IPS-NIHi7 (cell line): ENCODE data around the gene DDR1.

Experiments
- DNase-seq: peaks from one replicate; pipeline ENCODE4 v3.0.0; 2012; ENCODE audit warnings: mixed read lengths; ENCODE audit errors: extremely low spot score

The DDR1 gene

DNA sequence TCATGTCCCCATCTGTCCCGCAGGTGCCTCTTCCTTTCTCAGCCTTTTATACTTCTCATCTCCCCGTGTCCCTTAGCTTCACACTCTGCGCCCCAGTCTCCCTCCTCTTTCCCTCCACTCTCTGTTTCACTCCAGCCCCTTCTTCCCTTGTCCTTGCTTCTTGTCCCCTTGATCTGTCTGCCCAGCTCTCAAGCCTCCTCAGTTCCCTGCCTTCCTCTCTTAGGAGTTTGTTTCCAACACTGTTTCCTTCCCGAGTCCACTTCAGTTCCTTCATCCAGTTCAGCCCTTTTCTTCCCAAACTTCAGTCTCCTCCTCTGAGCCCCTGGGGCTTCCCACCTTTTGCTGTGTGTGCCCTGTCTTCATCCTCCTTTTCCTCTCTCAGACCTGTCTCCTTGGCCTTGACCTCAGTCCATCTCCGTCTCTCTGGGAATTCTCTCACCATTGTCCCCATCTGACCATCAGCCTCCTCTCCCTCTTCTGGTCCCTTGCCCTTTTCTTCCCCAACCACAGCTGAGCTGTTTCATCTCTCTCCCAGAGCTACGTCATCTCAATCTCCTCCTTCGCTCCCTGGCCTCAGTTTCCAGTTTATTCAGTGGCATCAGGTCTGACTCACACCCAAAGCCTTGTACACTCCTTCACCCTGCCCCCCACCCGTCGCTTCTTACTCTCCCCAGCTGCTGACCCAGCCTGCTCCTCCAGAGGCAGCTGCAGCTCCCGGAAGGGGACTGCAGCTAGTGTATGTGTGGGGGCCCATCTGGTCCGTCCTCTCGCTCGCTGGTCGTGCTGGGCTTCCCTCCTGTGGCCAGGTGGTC is 2.7 kb upstream of the DDR1 start:
- DNase-seq: peak; percentile 21

- peak; percentile 30 for DNase-seq
These were observed 2.0 kb upstream of the DDR1 start for GRCh38 chr6:30882204-30882758.

- peak; percentile 78 for DNase-seq
These were observed 1.3 kb upstream of the DDR1 start for GRCh38 chr6:30882759-30883684.

GRCh38 chr6:30884521-30885480 is 482 bp downstream of the DDR1 start:
- peak; percentile 56 for DNase-seq

DNA sequence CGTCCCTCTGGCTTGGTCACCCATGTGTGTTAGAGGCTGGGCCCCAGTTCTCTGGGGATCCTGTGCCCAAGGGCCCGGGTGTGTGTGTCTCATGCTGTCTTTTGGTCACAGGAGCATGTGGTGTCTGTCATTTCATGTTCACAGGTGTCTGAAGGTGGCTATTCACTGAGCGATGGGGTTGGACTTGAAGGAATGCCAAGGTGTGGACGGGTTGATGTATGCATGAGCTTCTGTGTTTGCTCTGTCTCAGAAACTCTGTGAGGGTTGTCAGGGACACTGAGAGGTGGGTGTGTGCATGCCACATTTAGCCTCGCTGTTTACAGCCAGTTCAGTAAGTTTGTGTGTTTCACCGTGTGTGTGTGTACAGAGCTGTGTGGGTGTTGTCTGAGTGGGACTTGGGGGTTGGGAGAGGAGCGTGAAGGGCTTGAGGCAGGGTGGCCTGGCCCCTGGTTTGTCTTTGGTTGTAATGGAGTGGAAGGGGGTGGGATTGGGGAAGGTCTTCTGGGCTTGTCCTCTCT is 1.2 kb downstream of the DDR1 start:
- DNase-seq: peak; percentile 10

- peak; percentile 90 for DNase-seq
These were observed 1.9 kb downstream of the DDR1 start for GRCh38 chr6:30885999-30886896.

DNA sequence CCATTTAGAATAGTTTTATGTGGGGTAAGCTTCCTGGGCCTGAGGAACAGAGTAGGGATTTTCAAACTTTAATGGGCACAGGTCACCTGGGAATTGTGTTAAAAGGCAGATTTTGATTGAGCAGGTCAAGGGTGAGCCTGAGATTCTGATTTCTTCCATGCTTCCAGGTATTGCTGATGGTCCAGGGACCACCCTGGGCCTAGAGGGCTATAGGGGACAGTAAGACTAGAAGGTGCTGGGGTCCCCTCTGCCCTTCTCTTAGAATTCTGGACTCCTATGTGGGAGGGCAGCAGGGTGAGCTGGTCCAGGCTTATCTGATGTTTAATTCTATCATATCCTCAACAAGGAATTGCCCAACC is 2.6 kb downstream of the DDR1 start:
- no peak for DNase-seq

DNA sequence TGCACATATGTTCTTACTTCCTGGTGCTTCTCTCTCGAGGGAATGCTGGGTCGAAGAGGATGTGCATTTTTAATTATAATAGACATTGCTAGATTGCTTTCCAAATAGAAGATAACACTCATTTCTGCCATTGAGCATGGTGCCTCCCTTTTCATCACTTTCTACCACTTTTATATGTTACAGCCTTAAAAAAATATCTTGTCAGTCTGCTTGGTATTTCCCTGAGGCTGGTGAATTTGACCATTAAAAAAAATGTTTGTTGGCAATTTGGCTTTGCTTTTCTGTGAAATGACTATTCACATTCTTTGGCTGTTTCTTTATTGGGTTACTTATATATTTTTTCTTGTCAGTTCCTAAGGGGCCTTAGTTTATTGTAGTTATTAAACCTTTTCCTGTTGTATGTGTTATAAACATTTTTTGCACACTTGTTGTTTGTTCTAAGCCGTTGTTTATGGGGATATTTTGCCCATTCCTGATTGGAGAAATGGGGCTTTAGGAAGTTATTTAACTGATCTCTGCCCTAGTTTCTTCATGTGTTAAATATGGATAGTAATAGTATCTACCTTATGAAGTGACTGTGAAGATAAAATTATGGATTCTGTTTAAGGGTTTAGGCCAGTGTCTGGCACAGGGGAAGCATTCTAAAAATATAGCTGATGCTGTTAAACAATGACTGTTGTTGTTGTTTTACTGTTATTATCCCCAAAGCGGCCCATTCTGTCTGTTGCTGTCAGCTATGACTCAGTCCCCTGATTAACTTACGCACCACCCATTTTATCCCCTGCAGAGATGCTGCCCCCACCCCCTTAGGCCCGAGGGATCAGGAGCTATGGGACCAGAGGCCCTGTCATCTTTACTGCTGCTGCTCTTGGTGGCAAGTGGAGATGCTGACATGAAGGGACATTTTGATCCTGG is 3.8 kb downstream of the DDR1 start:
- DNase-seq: no peak

- DNase-seq: no peak
These were observed 4.6 kb downstream of the DDR1 start for GRCh38 chr6:30888816-30889495.

DNA sequence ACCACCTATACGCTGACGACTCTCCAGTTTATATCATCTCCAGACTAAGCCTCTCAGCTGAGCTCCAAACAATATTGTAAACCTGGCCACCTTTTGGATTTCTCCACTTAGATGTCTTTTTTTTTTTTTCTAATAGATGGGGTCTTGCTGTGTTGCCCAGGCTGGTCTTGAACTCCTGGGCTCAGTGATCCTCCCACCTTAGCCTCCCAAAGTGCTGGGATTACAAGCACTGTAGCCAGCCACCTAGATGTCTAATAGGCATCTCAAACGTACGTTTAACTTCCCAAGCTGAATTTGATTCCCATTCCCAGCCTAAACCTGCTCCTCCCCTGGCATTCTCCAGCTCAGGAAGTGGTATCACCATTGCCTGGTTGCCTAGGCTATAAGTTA is 5.2 kb downstream of the DDR1 start:
- no peak for DNase-seq

DNA sequence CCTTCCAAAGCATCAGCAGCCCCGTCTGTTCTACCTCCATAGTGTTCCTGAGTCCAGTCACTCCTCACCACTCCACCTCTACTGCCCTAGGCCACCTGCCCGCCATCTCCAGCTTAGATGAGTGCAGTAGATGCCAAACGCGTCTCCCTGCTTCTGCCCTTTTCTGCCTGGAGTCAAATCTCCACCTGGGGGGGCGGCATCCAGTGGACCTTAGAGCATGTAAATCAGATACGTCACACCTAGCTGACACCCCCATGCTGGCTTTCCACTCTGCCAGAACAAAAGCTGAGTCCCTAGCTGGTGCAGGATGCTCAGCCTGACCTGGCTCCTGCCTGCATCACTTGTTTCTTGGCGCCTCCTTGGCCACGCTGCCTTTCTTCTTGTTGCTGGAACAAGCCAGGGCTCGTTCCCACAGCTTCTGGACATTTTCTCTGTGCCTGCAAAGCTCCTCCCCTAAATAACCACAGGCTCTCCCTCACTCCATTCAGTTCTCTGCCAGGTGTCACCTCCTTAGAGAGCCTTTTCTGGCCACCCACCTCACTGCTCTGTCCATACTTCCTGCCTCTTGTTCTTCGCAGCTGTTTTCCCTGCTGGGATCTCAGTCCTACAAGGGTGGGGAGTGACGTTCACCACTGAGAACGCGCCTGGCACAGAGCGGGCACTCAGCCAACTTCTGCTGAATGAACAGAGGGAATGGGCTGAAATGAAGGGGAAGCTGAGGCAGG is 5.8 kb downstream of the DDR1 start:
- DNase-seq: no peak

GRCh38 chr6:30890646-30891449 is 6.5 kb downstream of the DDR1 start:
- peak; percentile 9 for DNase-seq

DNA sequence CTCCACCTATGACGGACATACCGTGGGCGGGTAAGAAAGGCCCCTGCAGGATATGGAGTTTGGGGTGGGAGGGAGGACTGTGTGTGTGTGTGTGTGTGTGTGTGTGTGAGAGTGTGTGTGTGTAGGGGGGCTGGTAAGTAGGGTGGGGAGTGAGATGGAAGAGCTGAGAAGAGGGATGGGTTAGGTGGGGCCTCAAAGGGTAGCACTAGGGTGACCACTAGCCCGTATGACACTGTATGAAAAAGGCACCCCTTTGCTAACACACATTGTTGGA is 7.1 kb downstream of the DDR1 start:
- DNase-seq: no peak

DNA sequence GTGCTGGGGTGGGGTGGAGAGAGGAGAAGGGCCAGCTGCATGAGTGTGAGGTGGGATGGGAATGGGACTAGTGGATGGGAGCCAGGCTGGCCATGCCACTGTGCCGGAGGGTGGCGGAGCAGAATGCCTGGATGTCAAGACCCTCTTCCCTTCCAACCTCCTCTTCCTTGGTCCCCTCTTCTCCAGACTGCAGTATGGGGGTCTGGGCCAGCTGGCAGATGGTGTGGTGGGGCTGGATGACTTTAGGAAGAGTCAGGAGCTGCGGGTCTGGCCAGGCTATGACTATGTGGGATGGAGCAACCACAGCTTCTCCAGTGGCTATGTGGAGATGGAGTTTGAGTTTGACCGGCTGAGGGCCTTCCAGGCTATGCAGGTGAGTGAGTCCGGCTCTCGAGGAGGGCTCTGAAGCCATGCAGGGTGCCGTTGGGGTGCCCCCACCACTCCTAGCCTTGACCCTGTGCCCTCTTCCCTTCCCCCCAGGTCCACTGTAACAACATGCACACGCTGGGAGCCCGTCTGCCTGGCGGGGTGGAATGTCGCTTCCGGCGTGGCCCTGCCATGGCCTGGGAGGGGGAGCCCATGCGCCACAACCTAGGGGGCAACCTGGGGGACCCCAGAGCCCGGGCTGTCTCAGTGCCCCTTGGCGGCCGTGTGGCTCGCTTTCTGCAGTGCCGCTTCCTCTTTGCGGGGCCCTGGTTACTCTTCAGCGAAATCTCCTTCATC is 7.7 kb downstream of the DDR1 start:
- peak; percentile 4 for DNase-seq

DNA sequence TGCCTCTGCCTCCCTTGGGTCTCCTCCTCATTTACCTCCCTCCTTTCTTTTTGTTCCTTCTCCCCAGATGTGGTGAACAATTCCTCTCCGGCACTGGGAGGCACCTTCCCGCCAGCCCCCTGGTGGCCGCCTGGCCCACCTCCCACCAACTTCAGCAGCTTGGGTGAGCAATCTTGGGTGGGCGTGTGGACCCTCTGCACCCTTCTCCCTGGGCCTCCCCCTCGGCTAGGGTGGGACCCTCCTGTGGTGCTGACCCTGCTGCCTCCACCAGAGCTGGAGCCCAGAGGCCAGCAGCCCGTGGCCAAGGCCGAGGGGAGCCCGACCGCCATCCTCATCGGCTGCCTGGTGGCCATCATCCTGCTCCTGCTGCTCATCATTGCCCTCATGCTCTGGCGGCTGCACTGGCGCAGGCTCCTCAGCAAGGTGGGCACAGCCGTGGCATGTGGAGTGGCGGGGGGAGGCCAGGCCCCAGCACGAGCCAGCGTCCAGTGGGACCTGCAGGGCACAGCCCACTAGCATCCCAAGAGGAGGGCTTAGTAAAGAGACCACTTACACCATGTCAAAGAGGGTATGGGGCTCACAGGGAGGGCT is 8.8 kb downstream of the DDR1 start:
- peak; percentile 45 for DNase-seq

- DNase-seq: no peak
These were observed 9.3 kb downstream of the DDR1 start for GRCh38 chr6:30893666-30894065.
